HG03442 (cell line): Measurements from ENCODE around the gene CUZD1.

Experiments used
- ATAC-seq: cut with Tn5 transposase; IDR thresholded peaks from one replicate; pipeline ENCODE4 v1.9.1; 2021; ENCODE audit warnings: mild to moderate bottlenecking, moderate library complexity; ENCODE audit not compliant: unreplicated experiment

CUZD1 gene

GRCh38 chr10:122821808-122822207 lies 23.8 kb downstream of the CUZD1 start:
- ATAC-seq = no peak

GRCh38 chr10:122815458-122815857 lies 30.2 kb downstream of the CUZD1 start:
- ATAC-seq = no peak

- ATAC-seq = no peak
Observed at GRCh38 chr10:122814493-122814892, 31.2 kb downstream of the CUZD1 start.

GRCh38 chr10:122812751-122813150 lies 32.9 kb downstream of the CUZD1 start:
- ATAC-seq = no peak

GRCh38 chr10:122802282-122802681 lies 43.4 kb downstream of the CUZD1 start:
- ATAC-seq = no peak

GRCh38 chr10:122798704-122799231 lies 46.9 kb downstream of the CUZD1 start:
- ATAC-seq = no peak

- no peak for ATAC-seq
Observed at GRCh38 chr10:122796796-122797195, 48.9 kb downstream of the CUZD1 start.

- ATAC-seq = no peak
Observed at GRCh38 chr10:122795924-122796323, 49.7 kb downstream of the CUZD1 start.

- ATAC-seq = no peak
Observed at GRCh38 chr10:122786269-122786668, 59.4 kb downstream of the CUZD1 start.

GRCh38 chr10:122782911-122783310 lies 62.7 kb downstream of the CUZD1 start:
- no peak for ATAC-seq
